Measurements from ENCODE around the gene METTL21A. TPM values are rescaled to one million over a fixed set of nuclear protein-coding genes. Genes with fewer than 3 reads are reported as not detected.
"Not testable (repeated sequence)": the region's sequence is repeated elsewhere in the genome, so short reads cannot be mapped to it uniquely, and the experiment has no call there.

Gene METTL21A
- total RNA-seq, 1 experiment from 2014 or later: 76.3 TPM

- H3K9me2 ChIP-seq (replicated peaks; ENCODE audit: insufficient read depth, low read length): no peaks in the 10 kb centered on the region
- H3K79me2 ChIP-seq (ENCODE audit: low read length): no peaks in the 10 kb centered on the region
- no peak overlapping the region for H2AFZ ChIP-seq (ENCODE audit: low read length)
- no peaks in the 10 kb centered on the region for H3K27me3 ChIP-seq (ENCODE audit: low read length)
- no peaks in the 10 kb centered on the region for H3K9me3 ChIP-seq (ENCODE audit: low read length)
- H3K36me3 ChIP-seq (ENCODE audit: insufficient read depth, low read length): no peaks in the 10 kb centered on the region
- peaks cover 4% of the 10 kb centered on the region; the same call in 1 of the 2 replicates for H3K4me1 ChIP-seq (ENCODE audit: low read length)
- H3K4me2 ChIP-seq (ENCODE audit: low read depth, low read length, poor library complexity, severe bottlenecking): no peak overlapping the region
- no peaks in the 10 kb centered on the region for H4K20me1 ChIP-seq (ENCODE audit: insufficient read depth, low read depth, low read length)
- H3K9ac ChIP-seq (ENCODE audit: low read length): no peak overlapping the region
- H3K4me3 ChIP-seq (ENCODE audit: low read length): no peak overlapping the region
- no peak for DNase-seq
- no peak overlapping the region for H3K27ac ChIP-seq (ENCODE audit: low read length)
Measured at GRCh38 chr2:207658156-207658555, 33.0 kb upstream of the METTL21A start.

- Histone ChIP-seq H3K9me3 (ENCODE audit: low read length) (no peaks in the 10 kb centered on the region), H3K9me2 (replicated peaks; ENCODE audit: insufficient read depth, low read length) (no peaks in the 10 kb centered on the region), H3K4me3 (ENCODE audit: low read length) (no peak overlapping the region), H3K79me2 (ENCODE audit: low read length) (no peaks in the 10 kb centered on the region), H3K9ac (ENCODE audit: low read length) (no peak overlapping the region), H2AFZ (ENCODE audit: low read length) (no peak overlapping the region), H3K27me3 (ENCODE audit: low read length) (no peaks in the 10 kb centered on the region), H3K27ac (ENCODE audit: low read length) (no peak overlapping the region), H3K4me1 (ENCODE audit: low read length) (peaks cover 4% of the 10 kb centered on the region; the same call in 1 of the 2 replicates), H3K36me3 (ENCODE audit: insufficient read depth, low read length) (no peaks in the 10 kb centered on the region), H3K4me2 (ENCODE audit: low read depth, low read length, poor library complexity, severe bottlenecking) (no peak overlapping the region), H4K20me1 (ENCODE audit: insufficient read depth, low read depth, low read length) (no peaks in the 10 kb centered on the region)
- DNase-seq: no peak
Measured at GRCh38 chr2:207655000-207655399, 29.8 kb upstream of the METTL21A start.

- not testable (repeated sequence) for H3K36me3 ChIP-seq (ENCODE audit: insufficient read depth, low read length); H3K9ac ChIP-seq (ENCODE audit: low read length); H3K4me2 ChIP-seq (ENCODE audit: low read depth, low read length, poor library complexity, severe bottlenecking); H2AFZ ChIP-seq (ENCODE audit: low read length); H3K9me3 ChIP-seq (ENCODE audit: low read length); H3K79me2 ChIP-seq (ENCODE audit: low read length); H3K4me1 ChIP-seq (ENCODE audit: low read length); H3K27ac ChIP-seq (ENCODE audit: low read length); H3K27me3 ChIP-seq (ENCODE audit: low read length); DNase-seq; H3K4me3 ChIP-seq (ENCODE audit: low read length); H4K20me1 ChIP-seq (ENCODE audit: insufficient read depth, low read depth, low read length); H3K9me2 ChIP-seq (replicated peaks; ENCODE audit: insufficient read depth, low read length)
Measured at GRCh38 chr2:207646582-207646981, 21.4 kb upstream of the METTL21A start.

GRCh38 chr2:207643892-207644291 is 18.7 kb upstream of the METTL21A start:
- DNase-seq: no peak
- Histone ChIP-seq H3K79me2 (ENCODE audit: low read length) (no peaks in the 10 kb centered on the region), H3K4me1 (ENCODE audit: low read length) (no peaks in the 10 kb centered on the region), H3K27me3 (ENCODE audit: low read length) (no peaks in the 10 kb centered on the region), H4K20me1 (ENCODE audit: insufficient read depth, low read depth, low read length) (no peaks in the 10 kb centered on the region), H3K9me3 (ENCODE audit: low read length) (peaks cover 14% of the 10 kb centered on the region), H3K27ac (ENCODE audit: low read length) (no peak overlapping the region), H3K9ac (ENCODE audit: low read length) (no peak overlapping the region), H3K4me2 (ENCODE audit: low read depth, low read length, poor library complexity, severe bottlenecking) (no peak overlapping the region), H3K36me3 (ENCODE audit: insufficient read depth, low read length) (no peaks in the 10 kb centered on the region), H2AFZ (ENCODE audit: low read length) (no peak overlapping the region), H3K9me2 (replicated peaks; ENCODE audit: insufficient read depth, low read length) (no peaks in the 10 kb centered on the region), H3K4me3 (ENCODE audit: low read length) (no peak overlapping the region)

- Histone ChIP-seq H3K9me2 (replicated peaks; ENCODE audit: insufficient read depth, low read length) (no peaks in the 10 kb centered on the region), H3K9me3 (ENCODE audit: low read length) (peaks cover 14% of the 10 kb centered on the region), H3K4me3 (ENCODE audit: low read length) (no peak overlapping the region), H3K4me1 (ENCODE audit: low read length) (no peaks in the 10 kb centered on the region), H3K9ac (ENCODE audit: low read length) (no peak overlapping the region), H3K27me3 (ENCODE audit: low read length) (no peaks in the 10 kb centered on the region), H2AFZ (ENCODE audit: low read length) (no peak overlapping the region), H3K79me2 (ENCODE audit: low read length) (no peaks in the 10 kb centered on the region), H3K36me3 (ENCODE audit: insufficient read depth, low read length) (no peaks in the 10 kb centered on the region), H3K4me2 (ENCODE audit: low read depth, low read length, poor library complexity, severe bottlenecking) (no peak overlapping the region), H4K20me1 (ENCODE audit: insufficient read depth, low read depth, low read length) (no peaks in the 10 kb centered on the region), H3K27ac (ENCODE audit: low read length) (no peak overlapping the region)
- DNase-seq: no peak
Measured at GRCh38 chr2:207640661-207641060, 15.5 kb upstream of the METTL21A start.

GRCh38 chr2:207640160-207640559 is 15.0 kb upstream of the METTL21A start:
- no peak overlapping the region for H3K9ac ChIP-seq (ENCODE audit: low read length)
- H3K27me3 ChIP-seq (ENCODE audit: low read length): no peaks in the 10 kb centered on the region
- H3K27ac ChIP-seq (ENCODE audit: low read length): no peak overlapping the region
- no peaks in the 10 kb centered on the region for H3K9me2 ChIP-seq (replicated peaks; ENCODE audit: insufficient read depth, low read length)
- H3K79me2 ChIP-seq (ENCODE audit: low read length): no peaks in the 10 kb centered on the region
- H2AFZ ChIP-seq (ENCODE audit: low read length): no peak overlapping the region
- no peaks in the 10 kb centered on the region for H4K20me1 ChIP-seq (ENCODE audit: insufficient read depth, low read depth, low read length)
- no peak for DNase-seq
- no peaks in the 10 kb centered on the region for H3K4me1 ChIP-seq (ENCODE audit: low read length)
- no peak overlapping the region for H3K4me2 ChIP-seq (ENCODE audit: low read depth, low read length, poor library complexity, severe bottlenecking)
- H3K4me3 ChIP-seq (ENCODE audit: low read length): no peak overlapping the region
- H3K9me3 ChIP-seq (ENCODE audit: low read length): peaks cover 14% of the 10 kb centered on the region
- H3K36me3 ChIP-seq (ENCODE audit: insufficient read depth, low read length): no peaks in the 10 kb centered on the region

GRCh38 chr2:207639288-207639687 is 14.1 kb upstream of the METTL21A start:
- not testable (repeated sequence) for H3K4me1 ChIP-seq (ENCODE audit: low read length); H3K79me2 ChIP-seq (ENCODE audit: low read length); H3K9me2 ChIP-seq (replicated peaks; ENCODE audit: insufficient read depth, low read length); H3K4me2 ChIP-seq (ENCODE audit: low read depth, low read length, poor library complexity, severe bottlenecking); H4K20me1 ChIP-seq (ENCODE audit: insufficient read depth, low read depth, low read length); H2AFZ ChIP-seq (ENCODE audit: low read length); H3K9ac ChIP-seq (ENCODE audit: low read length); H3K4me3 ChIP-seq (ENCODE audit: low read length); H3K27ac ChIP-seq (ENCODE audit: low read length); H3K27me3 ChIP-seq (ENCODE audit: low read length); DNase-seq; H3K36me3 ChIP-seq (ENCODE audit: insufficient read depth, low read length)
- H3K9me3 ChIP-seq (ENCODE audit: low read length): peaks cover 14% of the 10 kb centered on the region

GRCh38 chr2:207635468-207636200 is 10.4 kb upstream of the METTL21A start:
- Histone ChIP-seq H3K9me2 (replicated peaks; ENCODE audit: insufficient read depth, low read length) (no peaks in the 10 kb centered on the region), H3K79me2 (ENCODE audit: low read length) (no peaks in the 10 kb centered on the region), H3K9me3 (ENCODE audit: low read length) (peaks cover 8% of the 10 kb centered on the region), H3K27me3 (ENCODE audit: low read length) (no peaks in the 10 kb centered on the region), H3K4me3 (ENCODE audit: low read length) (no peak overlapping the region), H3K4me1 (ENCODE audit: low read length) (no peaks in the 10 kb centered on the region), H4K20me1 (ENCODE audit: insufficient read depth, low read depth, low read length) (no peaks in the 10 kb centered on the region), H3K27ac (ENCODE audit: low read length) (no peak overlapping the region), H3K9ac (ENCODE audit: low read length) (no peak overlapping the region), H2AFZ (ENCODE audit: low read length) (no peak overlapping the region), H3K4me2 (ENCODE audit: low read depth, low read length, poor library complexity, severe bottlenecking) (no peak overlapping the region), H3K36me3 (ENCODE audit: insufficient read depth, low read length) (no peaks in the 10 kb centered on the region)
- no peak for DNase-seq
